Measurements from ENCODE around the gene NUP62.

- TF ChIP-seq CTCF (conservative IDR thresholded peaks at IDR 0.05; ENCODE audit: low read depth in 2 of 2) (no peak), EZH2 (IDR thresholded peaks at IDR 0.05; ENCODE audit: low read depth, unreplicated experiment) (no peak), EZH2phosphoT487 (IDR thresholded peaks at IDR 0.05; ENCODE audit: unreplicated experiment) (no peak), CREB1 (CRISPR knock-in tag; IDR thresholded peaks at IDR 0.05; ENCODE audit: low read depth) (no peak), POLR2AphosphoS5 (IDR thresholded peaks at IDR 0.05; ENCODE audit: low read depth) (no peak), ZNF331 (CRISPR knock-in tag; IDR thresholded peaks at IDR 0.05; ENCODE audit: low read depth) (no peak)
Observed at GRCh38 chr19:49907745-49908446, 21.4 kb downstream of the NUP62 start.
